IMR-90 (cell line): ENCODE results near the gene NXF1. TPM values are rescaled to one million over a fixed set of nuclear protein-coding genes. Genes with fewer than 3 reads are reported as not detected.
A peak's percentile ranks its signal among the peaks of the same experiment; 100 is the strongest.

Experiments
- ATAC-seq: fragments of 200-7000 bp; cut with Tn5 transposase; 2 replicates; pipeline ENCODE4 v1.9.1; 2020; ENCODE audit warnings: low read depth, mild to moderate bottlenecking, moderate library complexity
- BruUV-seq: library from RNA; stranded (reverse); fragments of 400-500 nt; replicated peaks from 2 replicates; lab custom pipeline; 2021; lab: Mats Ljungman, UMichigan
- CTCF ChIA-PET: fragments of 300-600 bp; formaldehyde crosslinking; extraction: SDS; loops from one replicate; lab custom pipeline; 2021; ENCODE audit warnings: antibody characterized with exemption; lab: Yijun Ruan, JAX
- POLR2A ChIA-PET: fragments of 300-600 bp; sonication (Branson Sonifier 250); formaldehyde crosslinking; loops from one replicate; lab custom pipeline; 2022; ENCODE audit warnings: antibody characterized with exemption; ENCODE audit not compliant: unreplicated experiment; lab: Charles Lee
- DNase-seq: peaks from one replicate; pipeline ENCODE4 v3.0.0; 2013
- H2AFZ ChIP-seq: replicated peaks from 2 replicates; pipeline ENCODE3; 2013; ENCODE audit warnings: low read length, mild to moderate bottlenecking; ENCODE audit not compliant: poor library complexity
- H2AK5ac ChIP-seq: 2 replicates; pipeline ENCODE4 v1.6.1; 2013; ENCODE audit warnings: low read depth, low read length, inconsistent platforms
- H2AK9ac ChIP-seq: replicated peaks from 2 replicates; pipeline ENCODE3; 2013; ENCODE audit warnings: mild to moderate bottlenecking, low read depth, low read length, moderate library complexity; ENCODE audit not compliant: poor library complexity
- H2BK120ac ChIP-seq: 2 replicates; pipeline ENCODE4 v1.6.1; 2013; ENCODE audit warnings: low read depth, low read length, inconsistent platforms
- H2BK15ac ChIP-seq: 3 replicates; pipeline ENCODE4 v1.6.1; 2013; ENCODE audit warnings: low read depth, low read length, inconsistent platforms
- H2BK20ac ChIP-seq: 2 replicates; pipeline ENCODE4 v1.6.1; 2013; ENCODE audit warnings: low read depth, mild to moderate bottlenecking, inconsistent platforms, low read length, moderate library complexity
- H2BK5ac ChIP-seq: 2 replicates; pipeline ENCODE4 v1.6.1; 2013; ENCODE audit warnings: mild to moderate bottlenecking, low read depth, low read length, inconsistent platforms; ENCODE audit not compliant: poor library complexity, severe bottlenecking
- H3K14ac ChIP-seq: replicated peaks from 2 replicates; pipeline ENCODE4 v1.6.1; 2013; ENCODE audit warnings: low read depth, low read length, inconsistent platforms
- H3K18ac ChIP-seq: 2 replicates; pipeline ENCODE4 v1.6.1; 2013; ENCODE audit warnings: low read depth, low read length, control low read depth
- H3K23ac ChIP-seq: 2 replicates; pipeline ENCODE4 v1.6.1; 2013; ENCODE audit warnings: low read depth, low read length, inconsistent platforms
- H3K27ac ChIP-seq: 2 replicates; pipeline ENCODE4 v1.5.1; 2013; ENCODE audit warnings: mild to moderate bottlenecking, control low read depth, low read length; ENCODE audit not compliant: insufficient read depth
- H3K27me3 ChIP-seq: 2 replicates; pipeline ENCODE4 v1.6.1; 2013; ENCODE audit warnings: low read length; ENCODE audit not compliant: control insufficient read depth, insufficient read depth
- H3K36me3 ChIP-seq: 2 replicates; pipeline ENCODE4 v1.6.1; 2013; ENCODE audit warnings: low read length, mixed read lengths; ENCODE audit not compliant: control insufficient read depth, insufficient read depth
- H3K4ac ChIP-seq: 2 replicates; pipeline ENCODE4 v1.6.1; 2013; ENCODE audit warnings: low read depth, low read length, inconsistent platforms
- H3K4me1 ChIP-seq: 2 replicates; pipeline ENCODE4 v1.6.1; 2013; ENCODE audit warnings: low read length, mixed read lengths; ENCODE audit not compliant: control insufficient read depth, insufficient read depth
- H3K4me2 ChIP-seq: 2 replicates; pipeline ENCODE4 v1.6.1; 2013; ENCODE audit warnings: low read depth, mild to moderate bottlenecking, control low read depth, low read length, moderate library complexity
- H3K4me3 ChIP-seq: 2 replicates; pipeline ENCODE4 v1.5.1; 2013; ENCODE audit warnings: low read depth, mild to moderate bottlenecking, control low read depth, low read length, moderate library complexity; ENCODE audit not compliant: insufficient read depth
- H3K56ac ChIP-seq: 2 replicates; pipeline ENCODE4 v1.6.1; 2013; ENCODE audit warnings: low read length, inconsistent platforms; ENCODE audit not compliant: insufficient read depth; ENCODE audit errors: extremely low read depth
- H3K79me1 ChIP-seq, 2 experiments: 2 replicates each; pipeline ENCODE4 v1.6.1; 2013; ENCODE audit warnings: low read length in 2 of 2, inconsistent platforms in 1 of 2, low read depth in 1 of 2
- H3K9ac ChIP-seq: 2 replicates; pipeline ENCODE4 v1.6.1; 2013; ENCODE audit warnings: low read depth, low read length, control low read depth
- H3K9me1 ChIP-seq: 2 replicates; pipeline ENCODE4 v1.6.1; 2013; ENCODE audit warnings: low read length, inconsistent platforms; ENCODE audit not compliant: insufficient read depth
- H3K9me3 ChIP-seq: 2 replicates; pipeline ENCODE4 v1.6.1; 2013; ENCODE audit warnings: low read length; ENCODE audit not compliant: control insufficient read depth, insufficient read depth
- H4K20me1 ChIP-seq: 2 replicates; pipeline ENCODE4 v1.6.1; 2013; ENCODE audit warnings: low read length, inconsistent platforms; ENCODE audit not compliant: insufficient read depth
- H4K5ac ChIP-seq: 2 replicates; pipeline ENCODE4 v1.6.1; 2013; ENCODE audit warnings: mild to moderate bottlenecking, low read depth, low read length, control low read depth
- H4K8ac ChIP-seq, 2 experiments: 2 replicates each; pipeline ENCODE4 v1.6.1; 2013; ENCODE audit warnings: low read depth in 2 of 2, low read length in 2 of 2, control low read depth in 1 of 2, inconsistent platforms in 1 of 2
- H4K91ac ChIP-seq: 2 replicates; pipeline ENCODE4 v1.6.1; 2013; ENCODE audit warnings: low read depth, low read length, inconsistent platforms; ENCODE audit not compliant: insufficient read depth
- CTCF ChIP-seq: conservative IDR thresholded peaks from 2 replicates; pipeline ENCODE4 v1.5.1; 2012; ENCODE audit warnings: mild to moderate bottlenecking, low read depth, low read length, improper control_type of control experiment
- MAFK ChIP-seq: IDR thresholded peaks from 2 replicates; pipeline ENCODE4 v1.6.1; 2012; ENCODE audit warnings: low read depth, low read length, improper control_type of control experiment
- MAZ ChIP-seq: IDR thresholded peaks from 2 replicates; pipeline ENCODE4 v1.6.1; 2012; ENCODE audit warnings: low read depth, mild to moderate bottlenecking, low read length, improper control_type of control experiment, moderate library complexity, borderline replicate concordance
- POLR2A ChIP-seq: IDR thresholded peaks from 2 replicates; pipeline ENCODE4 v1.6.1; 2012; ENCODE audit warnings: mild to moderate bottlenecking, low read depth, low read length
- SMC3 ChIP-seq: fragments of 150-350 bp; IDR thresholded peaks from 2 replicates; pipeline ENCODE4 v1.6.1; 2016; ENCODE audit warnings: low read depth, mild to moderate bottlenecking, antibody characterized with exemption, low read length, moderate library complexity
- WGBS, 2 experiments: methylation state at CpG; one replicate each; pipeline versions ENCODE4 v1.1.5 to v1.1.7; 2013; ENCODE audit warnings: missing lambda C conversion rate in 2 of 2; ENCODE audit not compliant: insufficient read length in 1 of 2; ENCODE audit errors: extremely low coverage in 2 of 2; 5-methylcytosine and 5-hydroxymethylcytosine counted together
- dilution Hi-C: fragments of 300-500 bp; cut with HindIII; formaldehyde crosslinking; loops from one replicate; pipeline ENCODE4 v1.14.3; 2018; ENCODE audit warnings: low sequenced_read_pairs; ENCODE audit not compliant: unreplicated experiment
- in situ Hi-C: fragments of 300-500 bp; cut with MboI; formaldehyde crosslinking; loops from 3 replicates; pipeline ENCODE4 v1.14.3; 2019; ENCODE audit warnings: low sequenced_read_pairs, inconsistent platforms, mixed read lengths
- intact Hi-C: fragments of 100-400 bp; cut with micrococcal nuclease; formaldehyde crosslinking; loops from 2 replicates; pipeline ENCODE4 v1.10.0; 2022
- polyA plus RNA-seq, 3 experiments: library from polyadenylated mRNA; depleted of rRNA; stranded (reverse); fragments of >200 nt; gene quantifications; 2 replicates each; pipeline ENCODE4 v1.2.3, GENCODE V29; 2012; ENCODE audit warnings: low replicate concordance in 1 of 3
- total RNA-seq: library from RNA; depleted of rRNA; stranded (reverse); fragments of >200 nt; gene quantifications from 2 replicates; pipeline ENCODE4 v1.2.3, GENCODE V29; 2012

The NXF1 gene
- total and polyA plus RNA-seq, 2 of the 4 experiments (the other 2 are of a cell fraction), result 26.3 to 97.4 TPM

- Histone ChIP-seq H2BK120ac (no peak overlapping the region), H3K9me3 (no peaks in the 10 kb centered on the region), H3K36me3 (no peaks in the 10 kb centered on the region), H3K4me3 (no peak overlapping the region), H2BK20ac (no peak overlapping the region), H3K18ac (no peak overlapping the region), H3K27me3 (no peaks in the 10 kb centered on the region), H3K4me1 (peaks cover 8% of the 10 kb centered on the region), H2BK15ac (no peak overlapping the region), H3K23ac (peak overlapping the region; percentile 24; the same call in 1 of the 2 replicates), H3K56ac (no peak overlapping the region), H2AFZ (no peak overlapping the region), H3K27ac (no peak overlapping the region), H3K4me2 (no peak overlapping the region), H4K5ac (no peak overlapping the region), H3K9ac (no peak overlapping the region), H3K14ac (no peak overlapping the region), H3K79me1 (peaks cover 0 to 2% of the 10 kb centered on the region in 2 experiments; a peak in 1 of 4 replicates), H2BK5ac (no peak overlapping the region), H4K91ac (no peak overlapping the region), H2AK9ac (no peak overlapping the region), H2AK5ac (no peak overlapping the region), H4K20me1 (no peaks in the 10 kb centered on the region; the same call in none of the 2 replicates), H4K8ac (no peak overlapping the region), H3K9me1 (no peaks in the 10 kb centered on the region), H3K4ac (no peak overlapping the region)
- ATAC-seq, result no peak
- dilution Hi-C loops (no loop called here), intact Hi-C loops (no loop called here), in situ Hi-C loops (no loop called here)
- no TSS peak for BruUV-seq
- TF ChIP-seq MAZ, result no peak
- TF ChIP-seq MAFK, result no peak
- TF ChIP-seq SMC3, result no peak
- TF ChIP-seq CTCF, result no peak
- no peak for TF ChIP-seq POLR2A
- no CpG with 5 or more reads among the region's 3 CpGs for WGBS, 2 experiments
- no peak for DNase-seq
- ChIA-PET CTCF (interaction anchor here (1.1 kb wide), 1 partner anchor 58 kb away, joined by 4 read pairs; no protein-coding TSS in a partner anchor), POLR2A (no interaction called here)
Observed at GRCh38 chr11:62844154-62844553, 38.9 kb upstream of the NXF1 start.
